DMS79 treated with DMSO at 0.1 percent for 48 hours (cell line): ENCODE measurements around the gene PTTG1IP.

Experiments used
- DNase-seq: peaks from one replicate; lab custom pipeline; 2025; lab: John Stamatoyannopoulos, UW

Gene PTTG1IP

DNA sequence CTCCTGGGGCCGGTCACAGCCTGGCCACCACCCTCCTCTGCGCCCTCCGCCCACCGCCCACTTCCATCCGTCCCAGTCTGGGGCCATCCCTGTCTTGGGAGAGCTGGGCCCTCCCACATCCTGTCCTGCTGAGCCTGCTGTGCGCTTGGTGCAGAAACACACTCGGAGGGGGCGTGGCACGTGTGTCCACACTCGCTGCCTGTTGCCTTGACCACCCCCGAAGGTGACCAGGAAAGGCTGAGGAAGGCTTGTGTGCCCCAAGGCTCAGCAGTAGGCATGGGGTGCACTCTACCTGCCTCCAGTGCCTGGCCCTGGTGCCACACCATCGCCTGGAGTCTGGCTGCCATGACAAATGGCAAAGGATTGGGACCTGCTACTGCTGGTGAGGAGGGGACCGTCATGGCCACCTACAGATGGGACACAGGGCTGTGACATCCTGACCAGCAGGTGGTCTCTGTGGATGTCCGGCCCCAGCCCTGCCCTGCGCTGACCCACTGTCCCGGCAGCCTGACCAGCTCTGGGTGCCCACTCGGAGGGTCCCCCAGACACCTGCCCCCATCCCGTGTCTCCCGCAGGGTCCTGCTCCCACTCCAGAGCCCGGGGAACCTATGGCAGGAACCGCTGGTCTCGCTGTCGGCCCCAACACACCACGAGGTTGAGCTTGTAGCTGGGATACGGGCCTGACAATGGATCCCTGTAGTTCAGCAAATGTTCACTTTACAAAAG lies 23.2 kb upstream of the PTTG1IP start:
- DNase-seq: no peak

GRCh38 chr21:44895859-44896258 lies 22.4 kb upstream of the PTTG1IP start:
- DNase-seq: no peak

DNA sequence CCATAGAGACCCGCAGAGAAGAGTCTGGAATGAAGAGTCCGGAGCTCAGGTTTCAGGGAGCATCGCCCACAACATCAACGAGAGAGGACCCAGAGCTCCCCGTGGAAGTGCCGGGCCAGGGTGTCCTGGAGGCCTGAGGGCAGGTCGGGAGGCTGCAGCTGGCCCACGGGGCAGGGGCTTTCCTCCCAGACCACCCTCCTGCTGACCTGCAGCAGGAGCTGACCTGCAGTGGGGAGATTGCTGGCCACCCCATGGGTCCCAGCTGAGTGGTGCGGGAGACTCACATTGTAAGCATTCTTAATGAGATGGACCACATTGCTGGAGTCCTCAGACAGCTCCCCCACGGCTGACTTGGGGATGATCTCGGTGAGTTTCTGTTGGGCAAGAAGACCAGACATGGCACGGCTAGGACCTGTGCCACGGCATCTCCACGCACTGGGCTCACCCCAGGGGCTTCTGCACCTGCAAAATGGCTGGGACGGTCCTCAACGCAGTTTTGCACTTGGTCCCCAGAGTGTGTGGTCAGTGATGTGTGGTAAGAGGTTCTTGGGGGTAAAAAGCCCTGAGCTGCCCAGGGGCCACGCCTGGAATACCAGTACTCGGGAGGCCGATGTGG lies 21.3 kb upstream of the PTTG1IP start:
- no peak for DNase-seq

DNA sequence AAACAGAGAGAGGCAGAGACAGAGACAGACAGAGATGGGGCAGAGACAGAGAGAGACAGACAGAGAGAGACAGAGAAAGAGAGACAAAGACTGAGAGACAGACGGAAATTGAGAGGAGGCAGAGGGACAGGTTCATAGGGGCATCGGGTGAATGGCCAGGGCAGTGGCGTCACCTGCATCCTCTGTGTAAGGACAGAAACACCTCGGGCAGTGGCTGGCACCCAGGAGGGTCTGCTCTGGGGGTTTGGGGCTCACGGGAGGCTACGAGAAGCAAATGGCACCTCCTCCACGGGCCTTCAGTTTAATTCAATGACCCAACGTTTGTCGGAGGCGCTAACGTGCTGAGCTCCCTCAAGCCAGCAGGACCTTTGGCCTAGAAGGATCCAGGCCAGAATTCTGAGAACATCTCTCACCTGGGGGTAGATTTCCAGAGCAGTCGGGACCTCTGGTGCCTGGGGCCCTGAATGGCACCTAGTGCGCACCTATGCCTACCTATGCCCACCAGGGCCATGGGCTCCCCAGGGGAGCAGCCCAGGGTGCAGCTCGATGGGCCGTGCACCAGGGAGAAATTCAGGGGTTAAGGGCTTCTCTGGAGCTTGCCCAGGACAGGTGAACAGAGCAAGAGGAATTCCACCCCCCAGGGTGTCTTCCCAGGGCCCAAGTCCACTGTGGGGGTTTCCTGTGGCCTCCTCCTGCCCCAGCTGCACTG lies 20.6 kb upstream of the PTTG1IP start:
- DNase-seq: no peak

DNA sequence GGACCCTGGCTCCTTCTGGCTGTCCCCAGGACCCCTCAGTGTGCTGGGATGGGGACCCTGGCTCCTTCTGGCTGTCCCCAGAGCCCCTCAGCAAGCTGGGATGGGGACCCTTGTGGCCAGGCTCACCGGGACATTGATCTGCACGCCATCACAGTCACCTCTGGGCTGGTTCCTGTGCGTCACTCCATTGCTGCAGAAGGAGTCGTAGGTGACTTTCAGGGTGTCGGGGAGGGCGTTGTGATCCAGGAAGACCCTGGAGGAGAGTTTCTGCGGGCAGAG lies 19.7 kb upstream of the PTTG1IP start:
- no peak for DNase-seq

DNA sequence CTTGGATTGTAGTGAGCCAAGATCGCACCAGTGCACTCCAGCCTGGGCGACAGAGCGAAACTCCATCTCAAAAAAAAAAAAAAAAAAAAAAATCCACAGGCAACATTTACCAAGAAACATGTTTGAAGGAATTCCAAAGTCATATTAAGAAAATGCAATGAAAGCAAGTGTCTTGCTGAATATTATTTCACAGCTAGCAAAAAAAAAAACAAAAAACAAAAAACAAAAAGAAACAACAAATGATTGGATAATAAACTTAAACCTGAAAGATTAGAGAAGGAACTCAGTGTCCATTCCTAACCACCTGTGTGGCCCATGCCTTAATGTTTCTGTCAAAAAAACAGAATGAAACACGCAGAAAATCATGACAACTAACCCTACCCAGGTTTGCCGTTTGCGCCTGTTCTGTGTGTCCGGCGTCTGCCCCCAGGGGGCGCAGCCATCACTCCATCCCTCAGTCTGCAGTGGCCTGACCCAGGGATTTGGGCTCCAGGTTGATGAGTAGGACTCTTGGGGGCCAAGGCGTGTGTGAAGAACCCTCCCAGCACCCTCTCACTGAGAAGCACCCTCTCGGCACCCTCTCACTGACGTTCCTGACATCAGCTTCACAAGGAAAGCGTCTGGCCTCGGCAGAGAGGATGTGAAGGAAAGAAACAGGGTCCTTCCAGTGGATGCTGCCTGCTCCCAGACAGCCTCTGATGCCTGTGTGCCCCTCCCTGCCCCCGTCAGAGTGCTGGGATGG lies 19.2 kb upstream of the PTTG1IP start:
- DNase-seq: peak; percentile 21

DNA sequence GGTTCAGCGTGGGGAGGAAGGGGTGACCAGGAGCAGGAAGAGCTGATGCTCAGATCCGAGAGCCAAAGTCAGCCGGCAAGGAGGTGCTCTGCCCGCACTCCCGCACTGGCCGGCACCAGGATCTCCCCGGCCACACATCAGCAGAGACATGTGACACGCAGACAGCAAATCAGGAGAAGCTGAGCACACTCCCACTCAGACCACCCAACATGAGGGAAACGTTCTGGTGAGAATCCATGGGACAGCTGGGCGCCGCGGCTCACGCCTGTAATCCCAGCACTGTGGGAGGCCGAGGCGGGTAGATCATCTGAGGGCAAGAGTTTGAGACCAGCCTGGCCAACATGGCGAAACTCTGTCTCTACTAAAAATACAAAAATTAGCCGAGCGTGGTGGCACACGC lies 18.6 kb upstream of the PTTG1IP start:
- DNase-seq: no peak

GRCh38 chr21:44891631-44892031 lies 18.1 kb upstream of the PTTG1IP start:
- DNase-seq: no peak

GRCh38 chr21:44890961-44891541 lies 17.6 kb upstream of the PTTG1IP start:
- no peak for DNase-seq

DNA sequence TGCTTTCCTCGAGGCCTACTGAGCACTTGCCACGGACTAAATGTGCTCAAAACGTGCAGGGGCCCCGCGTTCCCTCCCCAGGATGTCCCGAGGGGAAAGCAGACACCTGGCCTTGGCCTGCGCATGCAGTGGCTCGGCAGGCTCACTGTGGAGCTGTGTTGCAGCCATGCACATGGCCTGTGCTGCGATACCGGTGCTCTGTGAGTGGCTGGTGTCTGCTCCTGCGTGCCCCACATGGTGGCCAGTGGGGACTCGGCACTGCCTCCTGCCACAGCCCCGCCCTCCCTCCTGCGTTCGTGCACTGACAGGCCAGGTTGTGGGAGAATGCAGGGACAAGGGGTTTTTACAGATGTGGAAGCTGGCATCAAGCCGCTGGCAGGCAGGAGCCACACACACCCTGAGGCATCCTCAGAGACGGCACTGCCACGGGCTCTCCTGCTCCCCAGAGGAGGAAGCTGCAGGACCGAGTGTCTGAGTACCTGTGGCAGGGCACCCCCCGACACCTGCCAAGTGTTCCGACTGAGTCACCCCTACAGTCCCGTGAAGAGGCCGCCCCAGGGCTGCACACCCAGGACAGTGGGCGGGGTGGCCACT lies 16.9 kb upstream of the PTTG1IP start:
- DNase-seq: no peak

DNA sequence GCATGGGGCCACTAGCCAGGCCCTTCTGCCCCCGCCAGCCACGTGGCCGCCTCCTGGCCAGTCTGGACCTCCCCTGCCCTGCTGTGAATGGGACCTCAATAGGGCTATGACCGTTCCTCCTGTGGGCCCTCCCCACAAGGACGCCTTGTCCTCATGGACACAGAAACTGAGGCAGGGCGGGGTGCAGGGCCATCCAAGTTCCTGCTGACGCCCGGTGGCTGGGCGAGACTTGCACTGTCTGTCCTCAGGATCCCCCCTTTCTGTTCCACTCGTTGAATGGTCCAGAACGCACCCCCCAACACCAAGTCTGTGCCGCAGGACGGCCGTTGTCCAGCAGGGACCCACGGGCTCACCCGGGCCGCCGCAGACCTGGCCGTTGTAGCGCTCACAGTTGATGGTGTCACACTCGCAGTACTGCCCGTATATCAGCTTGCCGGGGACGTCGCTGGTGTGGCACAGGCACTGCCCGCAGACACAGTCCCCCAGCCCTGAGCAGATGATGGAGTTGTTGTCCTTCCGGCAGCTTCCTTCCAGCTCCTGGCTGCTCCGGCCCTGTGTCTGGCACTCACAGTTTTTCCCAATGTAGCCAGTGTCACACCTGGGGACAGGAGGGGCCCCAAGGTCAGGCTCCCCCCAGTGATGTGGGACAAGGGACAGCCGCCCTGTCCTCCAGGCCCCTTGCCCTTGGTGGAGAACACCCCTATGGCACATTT lies 16.3 kb upstream of the PTTG1IP start:
- no peak for DNase-seq

- DNase-seq: no peak
These were observed 15.4 kb upstream of the PTTG1IP start for GRCh38 chr21:44888581-44889550.

- DNase-seq: no peak
These were observed 14.5 kb upstream of the PTTG1IP start for GRCh38 chr21:44887807-44888580.

GRCh38 chr21:44887126-44887806 lies 13.8 kb upstream of the PTTG1IP start:
- DNase-seq: no peak

- DNase-seq: no peak
These were observed 12.9 kb upstream of the PTTG1IP start for GRCh38 chr21:44886113-44887075.

GRCh38 chr21:44885615-44886014 lies 12.1 kb upstream of the PTTG1IP start:
- no peak for DNase-seq

DNA sequence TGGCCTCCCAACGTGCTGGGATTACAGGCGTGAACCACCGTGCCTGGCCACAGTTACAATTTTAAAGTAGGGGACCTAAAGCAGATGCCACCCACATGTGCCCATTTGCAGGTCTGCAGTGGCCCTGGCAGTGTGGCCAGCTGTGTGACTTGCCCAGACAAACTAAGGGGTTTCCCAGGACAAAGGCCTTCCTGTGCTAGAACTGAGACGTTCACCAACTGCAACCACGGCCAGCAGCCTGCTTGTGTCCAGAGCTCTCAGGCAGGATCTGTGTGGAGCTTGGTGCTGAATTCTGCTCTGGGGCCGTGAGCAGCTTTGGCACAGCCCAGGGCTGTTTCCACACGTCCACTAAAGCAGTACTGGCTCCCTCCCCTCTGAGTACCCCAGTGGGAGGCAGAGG lies 10.6 kb upstream of the PTTG1IP start:
- no peak for DNase-seq

DNA sequence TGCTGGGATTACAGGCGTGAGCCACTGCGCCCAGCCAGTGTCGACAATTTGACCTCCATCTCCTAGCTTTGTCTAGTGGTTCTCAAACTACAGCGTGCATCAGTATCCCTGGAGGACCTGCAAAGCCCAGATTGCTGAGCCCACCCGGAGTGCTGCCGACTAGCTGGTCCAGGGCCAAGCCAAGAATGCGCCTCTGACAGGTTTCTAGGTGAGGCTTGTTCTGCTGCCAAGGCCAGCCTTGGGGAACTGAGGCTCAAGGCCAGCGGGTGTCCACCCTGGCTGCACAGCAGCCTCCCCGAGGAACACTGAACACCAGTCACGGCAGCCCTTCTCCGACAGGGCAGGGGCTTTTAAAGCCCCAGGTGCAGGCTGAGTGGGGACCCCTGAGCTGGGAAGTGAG lies 9.8 kb upstream of the PTTG1IP start:
- no peak for DNase-seq
